ENCODE data around the gene LRMDA. TPM values are rescaled to one million over a fixed set of nuclear protein-coding genes. Genes with fewer than 3 reads are reported as not detected.

LRMDA gene
- total and polyA plus RNA-seq, 2 of the 4 experiments (the other 2 are of a cell fraction), result 0.07 TPM; not detected in 1

GRCh38 chr10:75935240-75935639 lies 503.8 kb downstream of the LRMDA start:
- Histone ChIP-seq H2AK5ac (ENCODE audit: low read depth, low read length) (no peak overlapping the region), H4K91ac (ENCODE audit: insufficient read depth, low read depth, low read length) (no peak overlapping the region), H3K4me3 (ENCODE audit: insufficient read depth, low read depth, low read length) (no peak overlapping the region), H3K56ac (ENCODE audit: extremely low read depth, insufficient read depth, low read length) (no peak overlapping the region), H3K9me1 (ENCODE audit: insufficient read depth, low read length) (no peaks in the 10 kb centered on the region), H3K14ac (replicated peaks; ENCODE audit: low read depth, low read length) (no peak overlapping the region), H3K36me3 (ENCODE audit: control insufficient read depth, insufficient read depth, low read length) (no peaks in the 10 kb centered on the region), H2BK15ac (ENCODE audit: low read depth, low read length) (no peak overlapping the region), H4K20me1 (ENCODE audit: insufficient read depth, low read length) (no peaks in the 10 kb centered on the region), H4K5ac (ENCODE audit: low read depth, low read length) (no peak overlapping the region), H3K27me3 (ENCODE audit: control insufficient read depth, insufficient read depth, low read length) (peaks cover 11% of the 10 kb centered on the region; the same call in 1 of the 2 replicates), H3K27ac (ENCODE audit: insufficient read depth, low read length) (no peak overlapping the region), H2BK20ac (ENCODE audit: low read depth, low read length) (no peak overlapping the region), H2AFZ (replicated peaks; ENCODE audit: low read length, poor library complexity) (no peak overlapping the region), H3K9me3 (ENCODE audit: control insufficient read depth, insufficient read depth, low read length) (no peaks in the 10 kb centered on the region), H2BK5ac (ENCODE audit: low read depth, low read length, poor library complexity, severe bottlenecking) (no peak overlapping the region), H3K79me1 (ENCODE audit: low read depth in 1 of 2, low read length in 2 of 2) (no peaks in the 10 kb centered on the region), H3K4ac (ENCODE audit: low read depth, low read length) (no peak overlapping the region), H3K9ac (ENCODE audit: low read depth, low read length) (no peak overlapping the region), H3K4me2 (ENCODE audit: low read depth, low read length) (no peak overlapping the region), H3K23ac (ENCODE audit: low read depth, low read length) (no peak overlapping the region), H3K18ac (ENCODE audit: low read depth, low read length) (no peak overlapping the region), H2AK9ac (replicated peaks; ENCODE audit: low read depth, low read length, poor library complexity) (no peak overlapping the region), H4K8ac (ENCODE audit: low read depth in 2 of 2, low read length in 2 of 2) (no peak overlapping the region), H3K4me1 (ENCODE audit: control insufficient read depth, insufficient read depth, low read length) (no peaks in the 10 kb centered on the region), H2BK120ac (ENCODE audit: low read depth, low read length) (no peak overlapping the region)
- ATAC-seq (ENCODE audit: low read depth), result no peak
- no peak for DNase-seq
- BruUV-seq (replicated peaks), result no TSS peak
- no peak for TF ChIP-seq NFE2L2 (IDR thresholded peaks at IDR 0.05; ENCODE audit: low read depth, low read length)
- TF ChIP-seq CHD1 (IDR thresholded peaks at IDR 0.05; ENCODE audit: low read depth, low read length), result no peak
- no peak for TF ChIP-seq ELK1 (IDR thresholded peaks at IDR 0.05; ENCODE audit: borderline replicate concordance, low read depth, low read length)
- no peak for TF ChIP-seq MAFK (IDR thresholded peaks at IDR 0.05; ENCODE audit: low read depth, low read length)
- no peak for TF ChIP-seq SMC3 (IDR thresholded peaks at IDR 0.05; ENCODE audit: low read depth, low read length)
- TF ChIP-seq MXI1 (IDR thresholded peaks at IDR 0.05; ENCODE audit: borderline replicate concordance, low read depth, low read length), result no peak
- no peak for TF ChIP-seq CEBPB (IDR thresholded peaks at IDR 0.05; ENCODE audit: low read depth, low read length)
- no peak for TF ChIP-seq POLR2A (IDR thresholded peaks at IDR 0.05; ENCODE audit: low read depth, low read length)
- TF ChIP-seq USF2 (IDR thresholded peaks at IDR 0.05; ENCODE audit: low read depth, low read length), result no peak
- no peak for TF ChIP-seq RAD21 (IDR thresholded peaks at IDR 0.05; ENCODE audit: low read length)
- no peak for TF ChIP-seq CTCF (conservative IDR thresholded peaks at IDR 0.05; ENCODE audit: low read depth, low read length)
- TF ChIP-seq RCOR1 (IDR thresholded peaks at IDR 0.05; ENCODE audit: insufficient replicate concordance, low read length), result no peak
- no peak for TF ChIP-seq MAZ (IDR thresholded peaks at IDR 0.05; ENCODE audit: borderline replicate concordance, low read depth, low read length)
- no peak for TF ChIP-seq FOS (IDR thresholded peaks at IDR 0.05; ENCODE audit: low read depth, low read length)
- TF ChIP-seq BHLHE40 (IDR thresholded peaks at IDR 0.05; ENCODE audit: low read depth, low read length), result no peak
- no peak for TF ChIP-seq RFX5 (IDR thresholded peaks at IDR 0.05; ENCODE audit: low read depth, low read length)
- dilution Hi-C loops (cut with HindIII; ENCODE audit: low sequenced_read_pairs, unreplicated experiment) (no loop called here), in situ Hi-C loops (cut with MboI; ENCODE audit: low sequenced_read_pairs) (no loop called here), intact Hi-C loops (cut with micrococcal nuclease) (no loop called here)
- WGBS, 2 experiments (ENCODE audit: extremely low coverage in 2 of 2, insufficient read length in 1 of 2), result 30% methylated on average over 1 of the region's 3 CpGs; no CpG with 5 or more reads in 1 of the 2 experiments
- ChIA-PET POLR2A (ENCODE audit: unreplicated experiment) (no interaction called here), CTCF (no interaction called here)

All from IMR-90 (cell line).